Measurements from ENCODE around the gene HYOU1. TPM values are rescaled to one million over a fixed set of nuclear protein-coding genes. Genes with fewer than 3 reads are reported as not detected.

HYOU1 gene
- total and polyA plus RNA-seq, 2 of the 8 experiments (the other 6 are each of a cell fraction or from before 2014, with no cell fraction given): 239 to 295 TPM

- no peak overlapping the region for H2AFZ ChIP-seq (ENCODE audit: low read length)
- WGBS, 2 experiments (ENCODE audit: extremely low coverage in 1 of 2, insufficient coverage in 1 of 2, insufficient read length in 1 of 2, insufficient replicate concordance in 2 of 2, low coverage in 1 of 2, low lambda C conversion rate in 2 of 2, missing lambda C conversion rate in 1 of 2): 2% methylated on average over 73 of the region's 79 CpGs; no CpG with 5 or more reads in 1 of the 2 experiments
- no peak overlapping the region for H3K4ac ChIP-seq (replicated peaks; ENCODE audit: insufficient read length, low read depth, low read length)
- TF ChIP-seq RFX5 (IDR thresholded peaks at IDR 0.05; ENCODE audit: borderline replicate concordance, low read depth, low read length): no peak
- peak; percentile 99 for TF ChIP-seq GTF2F1 (IDR thresholded peaks at IDR 0.05; ENCODE audit: borderline replicate concordance, low read depth, low read length)
- no peak for TF ChIP-seq BRCA1 (IDR thresholded peaks at IDR 0.05; ENCODE audit: low read depth, low read length)
- no peak for TF ChIP-seq EP300 (IDR thresholded peaks at IDR 0.05; ENCODE audit: borderline replicate concordance in 1 of 2, low read depth in 2 of 2, low read length in 2 of 2)
- no peak for TF ChIP-seq ZNF274 (IDR thresholded peaks at IDR 0.05; ENCODE audit: borderline replicate concordance, extremely low read depth, low read length)
- no peak for TF ChIP-seq JUND (IDR thresholded peaks at IDR 0.05; ENCODE audit: low read length)
- peak; percentile 86 for TF ChIP-seq CHD2 (IDR thresholded peaks at IDR 0.05; ENCODE audit: low read length)
- TF ChIP-seq USF2 (IDR thresholded peaks at IDR 0.05; ENCODE audit: low read length): no peak
- no peak for TF ChIP-seq SAP30 (IDR thresholded peaks at IDR 0.05; ENCODE audit: insufficient read depth, insufficient replicate concordance, low read length)
- TF ChIP-seq EGR1 (IDR thresholded peaks at IDR 0.05; ENCODE audit: borderline replicate concordance, low read depth, low read length): no peak; the same call in 1 of the 2 replicates
Measured at GRCh38 chr11:119095066-119095880, 38.3 kb upstream of the HYOU1 start.

More at GRCh38 chr11:119095066-119095880, 38.3 kb upstream of the HYOU1 start:
- H2BK5ac ChIP-seq (ENCODE audit: low read depth, low read length): peak overlapping the region; percentile 91
- H3K4me1 ChIP-seq (replicated peaks in 1 of 4; ENCODE audit: control insufficient read depth in 3 of 4, insufficient read depth in 4 of 4, low read length in 3 of 4): peaks cover 0 to 16% (median 3%) of the 10 kb centered on the region in 4 experiments; a peak in 5 of 7 replicates
- H4K5ac ChIP-seq (ENCODE audit: insufficient read length, low read depth, low read length): peak overlapping the region; percentile 80
- DNase-seq (ENCODE audit: low read depth in 1 of 2, low spot score in 2 of 2) (peak; percentile 99 to 100), FAIRE-seq (peak; percentile 99)
- H2AK5ac ChIP-seq (ENCODE audit: low read depth, low read length): peak overlapping the region; percentile 29; the same call in 1 of the 2 replicates
- H3K27me3 ChIP-seq (replicated peaks in 1 of 4; ENCODE audit: control insufficient read depth in 3 of 4, extremely low read depth in 1 of 4, insufficient read depth in 3 of 4, low read length in 3 of 4): no peaks in the 10 kb centered on the region
- ChIA-PET CTCF (ENCODE audit: partially characterized antibody) (interaction anchor here (0.6 to 2.0 kb wide), 8 partner anchors 10 to 101 kb away, joined by 3 to 11 read pairs (median 3); partner anchors contain the start of gene VPS11), POLR2A (ENCODE audit: partially characterized antibody) (interaction anchor here (0.5 to 8.6 kb wide), 67 partner anchors 10 to 322 kb away, joined by 3 to 141 read pairs (median 4); partner anchors contain the start of genes ABCG4, C2CD2L, CBL and HINFP)
- H3K23ac ChIP-seq (ENCODE audit: insufficient read length): no peak overlapping the region
- H4K20me1 ChIP-seq (replicated peaks in 1 of 2; ENCODE audit: control insufficient read depth in 1 of 2, insufficient read depth in 2 of 2, low read length in 2 of 2): peaks cover 16 to 18% of the 10 kb centered on the region in 2 experiments
- H4K91ac ChIP-seq (replicated peaks; ENCODE audit: insufficient read length, low read length): peak overlapping the region; percentile 96
- peaks cover 18 to 38% of the 10 kb centered on the region in 2 experiments for H3K79me2 ChIP-seq (ENCODE audit: control insufficient read depth in 1 of 2, insufficient read depth in 2 of 2, low read length in 2 of 2)
- H4K8ac ChIP-seq (ENCODE audit: extremely low read depth, insufficient read depth, low read length): peak overlapping the region; percentile 86
- H3K27ac ChIP-seq (ENCODE audit: low read depth, low read length): peak overlapping the region; percentile 93
- H3K4me3 ChIP-seq (ENCODE audit: extremely low read depth in 1 of 4, insufficient read depth in 2 of 4, low read depth in 3 of 4, low read length in 4 of 4): peak overlapping the region; percentile 85 to 97 (median 92)
- peak overlapping the region; percentile 94 to 98 (median 95) for H3K9ac ChIP-seq (replicated peaks in 1 of 4; ENCODE audit: extremely low read depth in 1 of 4, low read depth in 3 of 4, low read length in 3 of 4)
- peak overlapping the region; percentile 64 to 96 for H3K4me2 ChIP-seq (ENCODE audit: insufficient read depth in 1 of 2, low read depth in 2 of 2, low read length in 2 of 2)
- peaks cover 8 to 59% (median 29%) of the 10 kb centered on the region in 4 experiments; a peak in 6 of 8 replicates for H3K36me3 ChIP-seq (ENCODE audit: control insufficient read depth in 2 of 4, insufficient read depth in 4 of 4, low read length in 3 of 4)
- no peak overlapping the region for H3K14ac ChIP-seq (ENCODE audit: insufficient read length)
- H3K9me3 ChIP-seq (ENCODE audit: insufficient read depth in 2 of 2, low read depth in 1 of 2, low read length in 1 of 2): no peaks in the 10 kb centered on the region
- H3K79me1 ChIP-seq (ENCODE audit: low read depth, low read length): peaks cover 8% of the 10 kb centered on the region
- no peak overlapping the region for H2BK15ac ChIP-seq (ENCODE audit: low read length)
- H2BK120ac ChIP-seq (replicated peaks; ENCODE audit: low read depth, low read length): no peak overlapping the region
- H3K18ac ChIP-seq (ENCODE audit: extremely low read depth, low read length): peak overlapping the region; percentile 94
- H2BK20ac ChIP-seq (ENCODE audit: low read length): no peak overlapping the region
- H3K56ac ChIP-seq (replicated peaks; ENCODE audit: insufficient read length, low read depth, low read length): peak overlapping the region; percentile 65
- H2BK12ac ChIP-seq (ENCODE audit: low read depth, low read length): no peak overlapping the region
- H3K23me2 ChIP-seq (ENCODE audit: low read depth, low read length): peaks cover 2% of the 10 kb centered on the region; the same call in 1 of the 2 replicates

Measured in H1 (cell line).